Lung (tissue), 12 donors: ENCODE data around the gene CRYBG1. TPM values are rescaled to one million over a fixed set of nuclear protein-coding genes. Genes with fewer than 3 reads are reported as not detected.

ENCODE experiments used
- ATAC-seq: fragments of 200-7000 bp; cut with Tn5 transposase; one replicate; pipeline ENCODE4 v1.9.1; 2020; ENCODE audit warnings: moderate number of reproducible peaks; ENCODE audit not compliant: insufficient read depth, low FRiP score
- DNase-seq, 3 donors: peaks; one replicate each; pipeline ENCODE4 v3.0.0-alpha.2; 2013 to 2017
- H3K27ac ChIP-seq, 2 donors: one replicate each; pipeline ENCODE4 v1.5.1; 2013; ENCODE audit warnings: mild to moderate bottlenecking in 2 of 2, moderate library complexity in 2 of 2, control low read depth in 1 of 2, inconsistent platforms in 1 of 2, low read depth in 1 of 2, low read length in 1 of 2
- H3K27me3 ChIP-seq, 3 donors: one replicate each; pipeline ENCODE4 v1.5.1; 2013; ENCODE audit warnings: low read length in 2 of 3; ENCODE audit not compliant: control insufficient read depth in 3 of 3, insufficient read depth in 3 of 3
- H3K36me3 ChIP-seq, 4 donors: one replicate each; pipeline ENCODE4 v1.5.1; 2013; ENCODE audit warnings: low read length in 4 of 4, mild to moderate bottlenecking in 1 of 4, moderate library complexity in 1 of 4; ENCODE audit not compliant: control insufficient read depth in 4 of 4, insufficient read depth in 4 of 4
- H3K4me1 ChIP-seq, 5 donors: one replicate each; pipeline ENCODE4 v1.5.1; 2013; ENCODE audit warnings: low read length in 5 of 5, mild to moderate bottlenecking in 2 of 5, moderate library complexity in 1 of 5; ENCODE audit not compliant: control insufficient read depth in 5 of 5, insufficient read depth in 5 of 5
- H3K4me3 ChIP-seq: one replicate; pipeline ENCODE4 v1.5.1; 2013; ENCODE audit warnings: mild to moderate bottlenecking, control low read depth, moderate library complexity
- H3K9ac ChIP-seq, 2 donors: one replicate each; pipeline ENCODE4 v1.5.1; 2013; ENCODE audit warnings: low read length in 2 of 2, control low read depth in 1 of 2; ENCODE audit not compliant: insufficient read depth in 1 of 2
- H3K9me3 ChIP-seq, 4 donors: one replicate each; pipeline ENCODE4 v1.5.1; 2013; ENCODE audit warnings: low read length in 3 of 4, mild to moderate bottlenecking in 1 of 4, moderate library complexity in 1 of 4; ENCODE audit not compliant: control insufficient read depth in 4 of 4, insufficient read depth in 3 of 4
- CTCF ChIP-seq: IDR thresholded peaks from 2 replicates; pipeline ENCODE4 v1.5.1; 2012; ENCODE audit warnings: mild to moderate bottlenecking; ENCODE audit errors: control extremely low read depth, extremely low read depth
- WGBS, 2 donors: extraction: QIAGEN DNeasy Blood & Tissue Kit; methylation state at CpG; one replicate each; pipeline ENCODE4 v1.1.7; 2013; 5-methylcytosine and 5-hydroxymethylcytosine counted together
- polyA plus RNA-seq, 2 donors: library from polyadenylated mRNA; stranded (reverse); fragments of 200-250 nt; gene quantifications; one replicate each; pipeline ENCODE4 v1.2.1, GENCODE V29; 2013
- total RNA-seq, 2 donors: library from RNA; depleted of rRNA in 1 of 2; stranded (reverse); fragments of >200 nt in 1 of 2; gene quantifications; one replicate each; pipeline ENCODE4 v1.2.1, GENCODE V29; 2014 to 2021
- donor health status: control.
- donor health status: control.
- donor health status: Bipolar disorder and iron deficiency.
- donor health status: healthy.
- donor health status: DM: yes; HTN: yes; CAD: no.

CRYBG1 gene
- total and polyA plus RNA-seq, 4 donors = 5.7 to 28.0 (median 12.6) TPM

DNA sequence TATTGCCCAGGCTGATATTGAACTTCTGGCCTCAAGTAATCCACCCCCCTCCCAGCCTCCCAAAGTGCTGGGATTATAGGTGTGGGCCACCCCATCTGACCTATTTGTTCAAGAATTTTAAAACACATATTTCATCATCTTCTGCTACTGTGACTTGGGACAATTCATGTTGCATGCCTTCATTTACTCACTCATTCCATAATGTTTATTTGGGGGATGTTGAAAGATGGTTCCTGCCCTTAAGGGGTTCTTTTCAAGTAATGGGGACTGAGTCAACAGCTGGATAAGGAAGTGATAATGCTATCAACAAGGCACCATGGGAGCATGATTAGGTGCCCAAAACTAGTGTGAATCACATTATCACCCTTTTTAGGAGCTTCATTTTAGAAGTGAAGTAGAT, 62.0 kb downstream of the CRYBG1 start:
- DNase-seq (no peak), ATAC-seq (no peak)
- Histone ChIP-seq H3K36me3 (no peaks in the 10 kb centered on the region), H3K27me3 (no peaks in the 10 kb centered on the region), H3K9ac (no peak overlapping the region), H3K4me1 (no peaks in the 10 kb centered on the region), H3K9me3 (no peaks in the 10 kb centered on the region), H3K4me3 (no peak overlapping the region), H3K27ac (no peak overlapping the region)
- no peak for TF ChIP-seq CTCF

DNA sequence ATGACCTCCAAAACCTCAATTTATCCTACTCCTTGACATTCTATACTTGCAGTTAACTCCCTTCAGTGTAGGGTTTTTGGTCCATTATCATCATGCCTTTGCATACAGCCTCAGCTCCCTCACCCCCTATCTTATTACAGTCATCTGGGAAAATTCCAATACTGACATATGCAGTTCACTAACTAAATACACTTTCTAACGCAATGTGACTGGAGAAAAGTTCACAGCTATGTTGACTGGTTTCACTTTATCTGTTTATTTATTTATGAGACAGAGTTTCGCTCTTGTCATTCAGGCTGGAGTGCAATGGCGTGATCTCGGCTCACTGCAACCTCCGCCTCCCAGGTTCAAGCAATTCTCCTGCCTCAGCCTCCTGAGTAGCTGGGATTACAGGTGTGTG, 64.9 kb downstream of the CRYBG1 start:
- Histone ChIP-seq H3K4me3 (no peak overlapping the region), H3K9me3 (no peaks in the 10 kb centered on the region), H3K36me3 (no peaks in the 10 kb centered on the region), H3K4me1 (no peaks in the 10 kb centered on the region), H3K27ac (no peak overlapping the region), H3K27me3 (no peaks in the 10 kb centered on the region), H3K9ac (no peak overlapping the region)
- DNase-seq = no peak
- ATAC-seq = no peak
- 90 to 91% methylated on average over 5 of the region's 5 CpGs for WGBS, 2 donors
- no peak for TF ChIP-seq CTCF

GRCh38 chr6:106426250-106426970, 65.9 kb downstream of the CRYBG1 start:
- Histone ChIP-seq H3K9ac (no peak overlapping the region), H3K36me3 (no peaks in the 10 kb centered on the region), H3K9me3 (no peaks in the 10 kb centered on the region), H3K4me3 (no peak overlapping the region), H3K27ac (no peak overlapping the region), H3K27me3 (no peaks in the 10 kb centered on the region), H3K4me1 (no peaks in the 10 kb centered on the region)
- DNase-seq (no peak), ATAC-seq (no peak)
- no peak for TF ChIP-seq CTCF
- WGBS, 2 donors = 69 to 72% methylated on average over 5 of the region's 5 CpGs

DNA sequence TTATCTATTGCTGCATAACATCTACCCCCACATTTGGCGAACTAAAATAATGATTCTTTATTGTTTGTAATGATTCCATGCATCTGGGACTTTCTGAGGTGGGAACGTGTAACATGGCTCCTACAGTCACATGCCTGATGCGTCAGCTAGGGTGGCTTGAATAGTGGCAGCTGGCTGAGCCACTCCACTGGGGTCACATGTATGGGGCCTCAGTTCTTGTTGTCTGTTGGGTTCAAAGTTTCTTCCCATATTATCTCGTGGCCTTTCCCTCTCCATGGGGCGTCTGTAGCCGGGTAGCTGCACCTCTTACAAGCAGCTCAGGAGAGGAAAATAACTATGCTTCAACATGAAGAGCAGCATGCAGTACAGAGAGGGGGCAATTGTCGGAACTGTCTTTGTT, 69.9 kb downstream of the CRYBG1 start:
- Histone ChIP-seq H3K36me3 (no peaks in the 10 kb centered on the region), H3K4me1 (no peaks in the 10 kb centered on the region), H3K4me3 (no peak overlapping the region), H3K27ac (no peak overlapping the region), H3K9me3 (no peaks in the 10 kb centered on the region), H3K27me3 (no peaks in the 10 kb centered on the region), H3K9ac (no peak overlapping the region)
- ATAC-seq (no peak), DNase-seq (no peak)
- 94 to 95% methylated on average over 7 of the region's 7 CpGs for WGBS, 2 donors
- no peak for TF ChIP-seq CTCF
